Right lobe of liver (tissue), 4 donors: ENCODE data around the gene PRM2.

Experiments used
- CTCF ChIP-seq, 4 donors: fragments of 200-600 bp in 3 of 4; fragments of 450-650 bp in 1 of 4; IDR thresholded peaks; one replicate each; pipeline versions ENCODE4 v1.5.1 to v1.8.0; 2016 to 2022; ENCODE audit warnings: antibody characterized with exemption in 4 of 4, mild to moderate bottlenecking in 2 of 4
- POLR2A ChIP-seq: fragments of 450-650 bp; IDR thresholded peaks from one replicate; pipeline ENCODE4 v1.6.1; 2017; ENCODE audit warnings: antibody characterized with exemption, mild to moderate bottlenecking
- donor health status: DM: no; HTN: no; CAD: no.
- donor health status: DM: no; HTN: no; CAD: no.
- donor health status: DM: no; HTN: yes; CAD: no.

- no peak for TF ChIP-seq CTCF (IDR thresholded peaks at IDR 0.05)
- no peak for TF ChIP-seq POLR2A
These were observed 7.6 kb upstream of the PRM2 start for GRCh38 chr16:11283820-11284248.
